HepG2 (cell line): ENCODE results near the gene SERTAD2. TPM values are rescaled to one million over a fixed set of nuclear protein-coding genes. Genes with fewer than 3 reads are reported as not detected.

Experiments
- ATAC-seq: fragments of 200-7000 bp; cut with Tn5 transposase; 3 replicates; pipeline ENCODE4 v1.9.1; 2020; ENCODE audit warnings: mild to moderate bottlenecking, moderate library complexity
- BruUV-seq: library from RNA; stranded (reverse); fragments of 400-500 nt; replicated peaks from 2 replicates; lab custom pipeline; 2021; lab: Mats Ljungman, UMichigan
- CTCF ChIA-PET: fragments of 300-600 bp; formaldehyde crosslinking; extraction: SDS; loops from one replicate; lab custom pipeline; 2021; ENCODE audit warnings: low total read pairs, inconsistent platforms, low intra/inter-chr PET ratio; lab: Yijun Ruan, JAX
- POLR2A ChIA-PET: fragments of 350-600 bp; sonication (Branson Sonifier 250); formaldehyde crosslinking; loops from one replicate; lab custom pipeline; 2020; ENCODE audit warnings: antibody characterized with exemption, inconsistent platforms; lab: Yijun Ruan, JAX
- DNase-seq: peaks from one replicate; pipeline ENCODE4 v3.0.0-alpha.2; 2015; ENCODE audit warnings: low spot score
- FAIRE-seq: peaks from 3 replicates; lab custom pipeline; 2011; peaks lifted over from hg19 to GRCh38; lab: Jason Lieb, UNC
- H2AFZ ChIP-seq: one replicate; pipeline ENCODE4 v1.6.1; 2011; ENCODE audit warnings: low read length, inconsistent platforms
- H3K27ac ChIP-seq: fragments of 300-600 bp; 3 replicates; pipeline ENCODE4 v1.8.0; 2011; ENCODE audit warnings: mixed run types, mild to moderate bottlenecking, mixed read lengths, low read length, inconsistent platforms; ENCODE audit not compliant: insufficient read depth; ENCODE audit errors: extremely low read length
- H3K27me3 ChIP-seq, 2 experiments: fragments of 200-600 bp in 1 of 2; 2 replicates in 1 of 2; 3 replicates in 1 of 2; pipeline versions ENCODE4 v1.6.0 to v1.8.0; 2011; ENCODE audit warnings: low read length in 2 of 2, mild to moderate bottlenecking in 2 of 2, moderate library complexity in 2 of 2, inconsistent platforms in 1 of 2; ENCODE audit not compliant: insufficient read depth in 2 of 2, control insufficient read depth in 1 of 2
- H3K36me3 ChIP-seq, 2 experiments: fragments of 200-600 bp in 1 of 2; replicated peaks in 1 of 2; 2 replicates in 1 of 2; 3 replicates in 1 of 2; pipeline versions ENCODE4 v1.5.1 to v1.8.0; 2011; ENCODE audit warnings: low read length in 2 of 2, inconsistent platforms in 1 of 2; ENCODE audit not compliant: insufficient read depth in 2 of 2, control insufficient read depth in 1 of 2
- H3K4me1 ChIP-seq: 2 replicates; pipeline ENCODE4 v1.5.1; 2012; ENCODE audit warnings: low read length, inconsistent platforms; ENCODE audit not compliant: insufficient read depth
- H3K4me2 ChIP-seq: 2 replicates; pipeline ENCODE4 v1.6.0; 2011; ENCODE audit warnings: low read depth, low read length, inconsistent platforms
- H3K4me3 ChIP-seq, 3 experiments: fragments of 200-600 bp in 1 of 3; sonication (generic), shearing (Covaris generic) in 1 of 3; replicated peaks in 1 of 3; 2 replicates each; pipeline ENCODE4 v1.5.1; 2011 to 2016; ENCODE audit warnings: low read length in 3 of 3, inconsistent platforms in 2 of 3, low read depth in 2 of 3, mild to moderate bottlenecking in 2 of 3, control low read depth in 1 of 3, mixed read lengths in 1 of 3; ENCODE audit not compliant: insufficient read depth in 1 of 3
- H3K79me2 ChIP-seq: one replicate; pipeline ENCODE4 v1.6.1; 2011; ENCODE audit warnings: low read length, inconsistent platforms; ENCODE audit not compliant: insufficient read depth
- H3K9ac ChIP-seq: 2 replicates; pipeline ENCODE4 v1.6.0; 2011; ENCODE audit warnings: mild to moderate bottlenecking, low read depth, low read length, inconsistent platforms; ENCODE audit not compliant: insufficient read depth
- H3K9me3 ChIP-seq: 2 replicates; pipeline ENCODE4 v1.5.1; 2012; ENCODE audit warnings: mild to moderate bottlenecking, low read length
- H4K20me1 ChIP-seq: 2 replicates; pipeline ENCODE4 v1.6.0; 2011; ENCODE audit warnings: inconsistent platforms, mild to moderate bottlenecking, low read length, moderate library complexity; ENCODE audit not compliant: insufficient read depth
- NFIB ChIP-seq: sonication (generic); formaldehyde crosslinking; IDR thresholded peaks from 2 replicates; pipeline ENCODE4 v1.9.0; 2021; ENCODE audit warnings: missing genetic modification reagents, mild to moderate bottlenecking, borderline replicate concordance
- PCBP1 ChIP-seq: fragments of 200-400 bp; formaldehyde crosslinking; IDR thresholded peaks from 2 replicates; pipeline ENCODE4 v1.6.1; 2017; ENCODE audit warnings: mild to moderate bottlenecking, low read depth, low read length, borderline replicate concordance
- ZNF687 ChIP-seq: sonication (generic); formaldehyde crosslinking; IDR thresholded peaks from 2 replicates; pipeline ENCODE4 v1.5.1; 2020; ENCODE audit warnings: mild to moderate bottlenecking, missing genetic modification reagents, moderate library complexity
- ZNF83 ChIP-seq: sonication (generic); formaldehyde crosslinking; IDR thresholded peaks from 2 replicates; pipeline ENCODE4 v1.4.0; 2020; ENCODE audit warnings: missing genetic modification reagents, mild to moderate bottlenecking, borderline replicate concordance
- ZXDC ChIP-seq: sonication (generic); formaldehyde crosslinking; IDR thresholded peaks from 2 replicates; pipeline ENCODE4 v1.5.0; 2020; ENCODE audit warnings: mild to moderate bottlenecking, missing genetic modification reagents
- WGBS: methylation state at CpG from one replicate; pipeline ENCODE4 v1.1.6; 2017; ENCODE audit warnings: low lambda C conversion rate; 5-methylcytosine and 5-hydroxymethylcytosine counted together
- in situ Hi-C: cut with HindIII; loops from 2 replicates; pipeline ENCODE4 v1.10.0; 2017; ENCODE audit warnings: low pct_unique_long_range_greater_than_20kb; ENCODE audit not compliant: extremely low pct_ligation_motif_present
- intact Hi-C: fragments of 100-400 bp; cut with micrococcal nuclease; formaldehyde crosslinking; loops from one replicate; pipeline ENCODE4 v1.10.0; 2022; ENCODE audit not compliant: unreplicated experiment
- polyA plus RNA-seq, 8 experiments: library from polyadenylated mRNA; depleted of rRNA in 3 of 8; stranded (reverse) in 7 of 8; unstranded in 1 of 8; fragments of >200 nt; fragmentation: Illumina TruSeq in 4 of 8; extraction: Trizol in 4 of 8; gene quantifications; 2 replicates each; pipeline versions ENCODE4 v1.2.1 to v1.2.3, GENCODE V29; 2011 to 2016; ENCODE audit warnings: low read depth in 4 of 8, missing spikeins in 1 of 8, mixed read lengths in 1 of 8; ENCODE audit not compliant: insufficient read depth in 1 of 8
- total RNA-seq, 5 experiments: library from RNA; depleted of rRNA; stranded (reverse); fragments of >200 nt; fragmentation: Illumina TruSeq; extraction: Trizol; gene quantifications; 2 replicates each; pipeline ENCODE4 v1.2.3, GENCODE V29; 2016; ENCODE audit warnings: low read depth in 1 of 5
- TF ChIP-seq, protein P1 (sequence below): sonication (generic); formaldehyde crosslinking; IDR thresholded peaks from 2 replicates; pipeline ENCODE4 v1.4.0; 2020; ENCODE audit warnings: missing genetic modification reagents

Gene SERTAD2
- total and polyA plus RNA-seq, 2 of the 13 experiments (the other 11 are each of a cell fraction or from before 2014, with no cell fraction given): 6.7 to 22.6 TPM

- peaks cover 28% of the 10 kb centered on the region for H3K4me1 ChIP-seq
- no peak overlapping the region for H3K4me2 ChIP-seq
- intact Hi-C loops: no loop called here
- no peak overlapping the region for H3K9ac ChIP-seq
- POLR2A ChIA-PET: interaction anchor here (3.7 kb wide), 1 partner anchor 27 kb away, joined by 15 read pairs; the partner anchor contains the start of gene SERTAD2
- H3K27me3 ChIP-seq: peaks cover 1 to 5% of the 10 kb centered on the region in 2 experiments; a peak in 2 of 5 replicates
- no peak for DNase-seq
- TF ChIP-seq ZXDC (CRISPR knock-in tag) (peak; percentile 73; the same call in 1 of the 2 replicates), ZNF687 (CRISPR knock-in tag) (peak; percentile 30; the same call in 1 of the 2 replicates), PCBP1 (0 out of 2 replicates have a peak, but pooled peaks have one; percentile 38), ZNF83 (CRISPR knock-in tag) (no peak), NFIB (no peak)
- TF ChIP-seq, protein P1, sequence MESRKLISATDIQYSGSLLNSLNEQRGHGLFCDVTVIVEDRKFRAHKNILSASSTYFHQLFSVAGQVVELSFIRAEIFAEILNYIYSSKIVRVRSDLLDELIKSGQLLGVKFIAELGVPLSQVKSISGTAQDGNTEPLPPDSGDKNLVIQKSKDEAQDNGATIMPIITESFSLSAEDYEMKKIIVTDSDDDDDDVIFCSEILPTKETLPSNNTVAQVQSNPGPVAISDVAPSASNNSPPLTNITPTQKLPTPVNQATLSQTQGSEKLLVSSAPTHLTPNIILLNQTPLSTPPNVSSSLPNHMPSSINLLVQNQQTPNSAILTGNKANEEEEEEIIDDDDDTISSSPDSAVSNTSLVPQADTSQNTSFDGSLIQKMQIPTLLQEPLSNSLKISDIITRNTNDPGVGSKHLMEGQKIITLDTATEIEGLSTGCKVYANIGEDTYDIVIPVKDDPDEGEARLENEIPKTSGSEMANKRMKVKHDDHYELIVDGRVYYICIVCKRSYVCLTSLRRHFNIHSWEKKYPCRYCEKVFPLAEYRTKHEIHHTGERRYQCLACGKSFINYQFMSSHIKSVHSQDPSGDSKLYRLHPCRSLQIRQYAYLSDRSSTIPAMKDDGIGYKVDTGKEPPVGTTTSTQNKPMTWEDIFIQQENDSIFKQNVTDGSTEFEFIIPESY (CRISPR knock-in tag): peak; percentile 80
- TF ChIP-seq, all 625 proteins: peak for 4
- H3K36me3 ChIP-seq: peaks cover 5 to 11% of the 10 kb centered on the region in 2 experiments; a peak in 3 of 5 replicates
- no peak overlapping the region for H3K4me3 ChIP-seq
- no peaks in the 10 kb centered on the region for H3K79me2 ChIP-seq
- H3K27ac ChIP-seq: no peak overlapping the region
- 64% methylated on average over 27 of the region's 27 CpGs for WGBS
- ATAC-seq: peak; percentile 18
- peaks cover 16% of the 10 kb centered on the region; the same call in 1 of the 2 replicates for H4K20me1 ChIP-seq
- CTCF ChIA-PET: no interaction called here
- no TSS peak for BruUV-seq
- in situ Hi-C loops: no loop called here
- no peaks in the 10 kb centered on the region for H3K9me3 ChIP-seq
- no peak overlapping the region for H2AFZ ChIP-seq
- FAIRE-seq: no peak
Measured at GRCh38 chr2:64626963-64627760, 26.6 kb downstream of the SERTAD2 start.
